H9 (cell line): ENCODE data around the gene SMYD1. TPM values are rescaled to one million over a fixed set of nuclear protein-coding genes. Genes with fewer than 3 reads are reported as not detected.

Experiments
- DNase-seq: peaks from one replicate; pipeline ENCODE4 v3.0.0-alpha.2; 2017
- H2AFZ ChIP-seq: one replicate; pipeline ENCODE4 v1.6.1; 2013; ENCODE audit warnings: mild to moderate bottlenecking, low read length, control low read depth, moderate library complexity
- H2AK5ac ChIP-seq: 2 replicates; pipeline ENCODE4 v1.6.1; 2013; ENCODE audit warnings: low read length, control low read depth, mixed read lengths; ENCODE audit not compliant: insufficient read length
- H2BK120ac ChIP-seq: one replicate; pipeline ENCODE4 v1.6.1; 2013; ENCODE audit warnings: low read depth, mild to moderate bottlenecking, low read length, control low read depth, inconsistent platforms; ENCODE audit not compliant: poor library complexity, severe bottlenecking
- H2BK12ac ChIP-seq: 2 replicates; pipeline ENCODE4 v1.6.1; 2013; ENCODE audit warnings: low read length, control low read depth, mixed read lengths, low read depth; ENCODE audit not compliant: insufficient read length
- H2BK15ac ChIP-seq: 2 replicates; pipeline ENCODE4 v1.6.1; 2013; ENCODE audit warnings: low read depth, low read length, control low read depth
- H2BK20ac ChIP-seq: one replicate; pipeline ENCODE4 v1.6.1; 2013; ENCODE audit warnings: low read depth, mild to moderate bottlenecking, low read length, control low read depth, inconsistent platforms; ENCODE audit not compliant: poor library complexity, severe bottlenecking
- H2BK5ac ChIP-seq: 2 replicates; pipeline ENCODE4 v1.6.1; 2013; ENCODE audit warnings: low read length, control low read depth, mixed read lengths; ENCODE audit not compliant: insufficient read length
- H3K14ac ChIP-seq: 2 replicates; pipeline ENCODE4 v1.6.1; 2013; ENCODE audit warnings: low read length, control low read depth; ENCODE audit not compliant: insufficient read depth
- H3K18ac ChIP-seq: 2 replicates; pipeline ENCODE4 v1.6.1; 2013; ENCODE audit warnings: low read depth, mild to moderate bottlenecking, mixed read lengths, low read length, control low read depth; ENCODE audit not compliant: insufficient read length
- H3K23ac ChIP-seq: 2 replicates; pipeline ENCODE4 v1.6.1; 2013; ENCODE audit warnings: low read length, control low read depth, mixed read lengths, low read depth; ENCODE audit not compliant: insufficient read length
- H3K23me2 ChIP-seq: 2 replicates; pipeline ENCODE4 v1.6.1; 2013; ENCODE audit warnings: low read depth, mild to moderate bottlenecking, mixed read lengths, low read length, control low read depth; ENCODE audit not compliant: insufficient read length, poor library complexity, severe bottlenecking
- H3K27ac ChIP-seq: 2 replicates; pipeline ENCODE4 v1.5.1; 2013; ENCODE audit warnings: low read length, control low read depth, mixed read lengths, low read depth; ENCODE audit not compliant: insufficient read length
- H3K27me3 ChIP-seq: 2 replicates; pipeline ENCODE4 v1.6.1; 2013; ENCODE audit warnings: low read length, control low read depth, inconsistent platforms; ENCODE audit not compliant: insufficient read depth
- H3K4ac ChIP-seq: 2 replicates; pipeline ENCODE4 v1.6.1; 2013; ENCODE audit warnings: low read depth, mild to moderate bottlenecking, control low read depth, inconsistent platforms, low read length, moderate library complexity
- H3K4me1 ChIP-seq: 2 replicates; pipeline ENCODE4 v1.6.1; 2013; ENCODE audit warnings: low read length, control low read depth, inconsistent platforms; ENCODE audit not compliant: insufficient read depth
- H3K4me2 ChIP-seq: 2 replicates; pipeline ENCODE4 v1.6.1; 2013; ENCODE audit warnings: low read length, control low read depth, mixed read lengths; ENCODE audit not compliant: insufficient read length, insufficient read depth
- H3K56ac ChIP-seq: 2 replicates; pipeline ENCODE4 v1.6.1; 2013; ENCODE audit warnings: low read depth, mild to moderate bottlenecking, mixed read lengths, low read length, control low read depth; ENCODE audit not compliant: insufficient read length
- H3K79me1 ChIP-seq: 2 replicates; pipeline ENCODE4 v1.6.1; 2013; ENCODE audit warnings: low read depth, mild to moderate bottlenecking, moderate library complexity, low read length, control low read depth, inconsistent platforms; ENCODE audit not compliant: insufficient read depth, poor library complexity, severe bottlenecking
- H3K79me2 ChIP-seq: 2 replicates; pipeline ENCODE4 v1.6.1; 2013; ENCODE audit warnings: low read length, control low read depth, inconsistent platforms; ENCODE audit not compliant: insufficient read depth
- H3K9ac ChIP-seq: 2 replicates; pipeline ENCODE4 v1.6.1; 2013; ENCODE audit warnings: low read length, control low read depth, mixed read lengths; ENCODE audit not compliant: insufficient read length; ENCODE audit errors: extremely low read depth
- H3K9me3 ChIP-seq: one replicate; pipeline ENCODE4 v1.6.1; 2013; ENCODE audit warnings: low read depth, low read length, inconsistent platforms; ENCODE audit not compliant: control insufficient read depth
- H3T11ph ChIP-seq: one replicate; pipeline ENCODE4 v1.6.1; 2013; ENCODE audit warnings: mild to moderate bottlenecking, low read length, control low read depth, inconsistent platforms
- H4K20me1 ChIP-seq: one replicate; pipeline ENCODE4 v1.6.1; 2013; ENCODE audit not compliant: control insufficient read depth, insufficient read length, insufficient read depth
- H4K5ac ChIP-seq: 2 replicates; pipeline ENCODE4 v1.6.1; 2013; ENCODE audit warnings: low read depth, mild to moderate bottlenecking, mixed read lengths, low read length, control low read depth; ENCODE audit not compliant: insufficient read length
- H4K8ac ChIP-seq: replicated peaks from 2 replicates; pipeline ENCODE4 v1.6.1; 2013; ENCODE audit warnings: low read length, control low read depth, mixed read lengths, low read depth; ENCODE audit not compliant: insufficient read length
- H4K91ac ChIP-seq: 2 replicates; pipeline ENCODE4 v1.6.1; 2013; ENCODE audit warnings: low read depth, mild to moderate bottlenecking, moderate library complexity, mixed read lengths, low read length, control low read depth; ENCODE audit not compliant: insufficient read length
- H3K27ac Mint-ChIP-seq, 3 experiments: 2 replicates in 2 of 3; 3 replicates in 1 of 3; pipeline ENCODE4 v1.8.0; 2020 to 2021; ENCODE audit warnings: mixed read lengths in 3 of 3, mild to moderate bottlenecking in 1 of 3, moderate library complexity in 1 of 3
- H3K27me3 Mint-ChIP-seq: 2 replicates; pipeline ENCODE4 v1.8.0; 2021; ENCODE audit warnings: low read depth, mild to moderate bottlenecking, moderate library complexity, mixed read lengths
- H3K36me3 Mint-ChIP-seq, 3 experiments: 2 replicates in 2 of 3; 3 replicates in 1 of 3; pipeline ENCODE4 v1.8.0; 2020 to 2021; ENCODE audit warnings: low read depth in 3 of 3, mixed read lengths in 3 of 3; ENCODE audit not compliant: insufficient read depth in 1 of 3
- H3K4me1 Mint-ChIP-seq, 2 experiments: 2 replicates each; pipeline ENCODE4 v1.8.0; 2020; ENCODE audit warnings: mixed read lengths in 2 of 2
- H3K4me3 Mint-ChIP-seq, 2 experiments: 2 replicates in 1 of 2; 3 replicates in 1 of 2; pipeline ENCODE4 v1.8.0; 2020 to 2021; ENCODE audit warnings: mild to moderate bottlenecking in 2 of 2, mixed read lengths in 2 of 2, moderate library complexity in 1 of 2
- H3K9me3 Mint-ChIP-seq, 2 experiments: 2 replicates in 1 of 2; 3 replicates in 1 of 2; pipeline ENCODE4 v1.8.0; 2020; ENCODE audit warnings: mild to moderate bottlenecking in 2 of 2, mixed read lengths in 2 of 2, moderate library complexity in 1 of 2
- CTCF ChIP-seq: fragments of 200-600 bp; sonication (generic); conservative IDR thresholded peaks from 3 replicates; pipeline ENCODE4 v1.8.0; 2021; ENCODE audit warnings: antibody characterized with exemption, mild to moderate bottlenecking
- WGBS: extraction: QIAGEN DNeasy Blood & Tissue Kit; methylation state at CpG from one replicate; pipeline ENCODE4 v1.1.7; 2013; ENCODE audit warnings: missing lambda C conversion rate, low lambda C conversion rate, mixed read lengths; ENCODE audit not compliant: insufficient read length; ENCODE audit errors: extremely low coverage; 5-methylcytosine and 5-hydroxymethylcytosine counted together
- total RNA-seq: library from RNA; stranded (reverse); gene quantifications from 2 replicates; pipeline ENCODE4 v1.2.1, GENCODE V29; 2021

Gene SMYD1
- total RNA-seq, 1 experiment from 2014 or later, result not detected

- Histone ChIP-seq H2BK120ac (no peak overlapping the region), H3K27me3 (no peaks in the 10 kb centered on the region), H3K9ac (no peak overlapping the region), H3K4me2 (no peak overlapping the region), H3K23me2 (no peaks in the 10 kb centered on the region), H3K18ac (no peak overlapping the region), H4K5ac (no peak overlapping the region), H3K27ac (no peak overlapping the region), H3K23ac (no peak overlapping the region), H3K56ac (no peak overlapping the region), H3K9me3 (no peaks in the 10 kb centered on the region), H4K20me1 (no peaks in the 10 kb centered on the region), H2BK5ac (no peak overlapping the region), H2BK12ac (no peak overlapping the region), H3K4ac (no peak overlapping the region), H2AFZ (no peak overlapping the region), H4K8ac (no peak overlapping the region), H3K79me2 (no peaks in the 10 kb centered on the region), H4K91ac (no peak overlapping the region), H3K14ac (no peak overlapping the region), H3T11ph (no peak overlapping the region), H3K4me1 (no peaks in the 10 kb centered on the region), H2BK20ac (no peak overlapping the region), H2AK5ac (no peak overlapping the region), H2BK15ac (no peak overlapping the region), H3K79me1 (no peaks in the 10 kb centered on the region)
- Mint-ChIP-seq H3K4me3 (no peak overlapping the region), H3K27me3 (no peaks in the 10 kb centered on the region), H3K27ac (peak overlapping the region in 1 of 3 experiments; percentile 50; a peak in 1 of 7 replicates), H3K9me3 (no peaks in the 10 kb centered on the region), H3K4me1 (peaks cover 18 to 31% of the 10 kb centered on the region in 2 experiments), H3K36me3 (no peaks in the 10 kb centered on the region)
- no peak for TF ChIP-seq CTCF
- no CpG with 5 or more reads among the region's 3 CpGs for WGBS
- no peak for DNase-seq
Measured at GRCh38 chr2:88061295-88061694, 6.3 kb upstream of the SMYD1 start.
